Upper lobe of left lung (tissue), 6 donors: Measurements from ENCODE around the gene ROPN1L. TPM values are rescaled to one million over a fixed set of nuclear protein-coding genes. Genes with fewer than 3 reads are reported as not detected.
A peak's percentile ranks its signal among the peaks of the same experiment; 100 is the strongest.

ENCODE experiments used
- ATAC-seq, 2 donors: fragments of 200-7000 bp; cut with Tn5 transposase; one replicate each; pipeline ENCODE4 v1.9.1; 2022; ENCODE audit warnings: mild to moderate bottlenecking in 2 of 2, moderate library complexity in 2 of 2; ENCODE audit not compliant: low FRiP score in 2 of 2
- DNase-seq, 2 donors: peaks; one replicate each; pipeline ENCODE4 v3.0.0-alpha.2; 2019 to 2020
- H3K27ac ChIP-seq, 4 donors: fragments of 200-600 bp; sonication (generic); one replicate each; pipeline ENCODE4 v1.5.1; 2016 to 2019
- H3K27me3 ChIP-seq, 4 donors: fragments of 200-600 bp; sonication (generic); one replicate each; pipeline ENCODE4 v1.5.1; 2017 to 2019
- H3K36me3 ChIP-seq, 4 donors: fragments of 200-600 bp; sonication (generic); one replicate each; pipeline ENCODE4 v1.5.1; 2016 to 2019
- H3K4me1 ChIP-seq, 4 donors: fragments of 200-600 bp; sonication (generic); one replicate each; pipeline ENCODE4 v1.5.1; 2018 to 2019
- H3K4me3 ChIP-seq, 4 donors: fragments of 200-600 bp; sonication (generic); one replicate each; pipeline ENCODE4 v1.5.1; 2017 to 2019; ENCODE audit warnings: mild to moderate bottlenecking in 2 of 4, moderate library complexity in 1 of 4
- H3K9me3 ChIP-seq, 4 donors: fragments of 200-600 bp; sonication (generic); one replicate each; pipeline ENCODE4 v1.5.1; 2018 to 2019
- CTCF ChIP-seq, 6 experiments: fragments of 450-650 bp in 4 of 6; fragments of 200-600 bp in 2 of 6; sonication (generic) in 2 of 6; IDR thresholded peaks; one replicate each; pipeline ENCODE4 v1.5.1; 2016 to 2019; ENCODE audit warnings: antibody characterized with exemption in 6 of 6
- EP300 ChIP-seq, 4 donors: sonication (generic); formaldehyde crosslinking; IDR thresholded peaks; one replicate each; pipeline ENCODE4 v1.5.1; 2017; ENCODE audit warnings: antibody characterized with exemption in 4 of 4, control low read depth in 2 of 4
- POLR2A ChIP-seq, 4 donors: fragments of 450-650 bp; IDR thresholded peaks; one replicate each; pipeline ENCODE4 v1.5.1; 2016 to 2017; ENCODE audit warnings: antibody characterized with exemption in 4 of 4, mild to moderate bottlenecking in 2 of 4
- POLR2AphosphoS5 ChIP-seq, 2 donors: sonication (generic); formaldehyde crosslinking; IDR thresholded peaks; one replicate each; pipeline ENCODE4 v1.5.1; 2017; ENCODE audit warnings: antibody characterized with exemption in 2 of 2
- WGBS, 2 donors: methylation state at CpG; one replicate each; pipeline ENCODE4 v1.1.5; 2017 to 2018; 5-methylcytosine and 5-hydroxymethylcytosine counted together
- total RNA-seq, 6 donors: library from RNA; depleted of rRNA in 4 of 6; stranded (reverse); fragments of >200 nt in 4 of 6; gene quantifications; one replicate each; pipeline versions ENCODE4 v1.1.0 to v1.2.1, GENCODE V29; 2016 to 2021
- donor health status: DM: no; HTN: no; CAD: no; lungs with moderate emphysema.
- donor health status: DM: no; HTN: yes; CAD: no; lungs with severe emphysema.

The ROPN1L gene
- total RNA-seq, 6 donors from 2014 or later: 0.89 to 70.3 (median 13.6) TPM

- TF ChIP-seq CTCF (IDR thresholded peaks at IDR 0.05): no peak
- TF ChIP-seq POLR2AphosphoS5 (IDR thresholded peaks at IDR 0.05): no peak
- TF ChIP-seq POLR2A (IDR thresholded peaks at IDR 0.05): no peak
- TF ChIP-seq EP300 (IDR thresholded peaks at IDR 0.05): no peak
- no peak overlapping the region for H3K27ac ChIP-seq
- H3K27me3 ChIP-seq: no peaks in the 10 kb centered on the region
- no peak for DNase-seq
- no peaks in the 10 kb centered on the region for H3K9me3 ChIP-seq
- WGBS, 2 donors: 94 to 96% methylated on average over 8 of the region's 8 CpGs
- no peaks in the 10 kb centered on the region for H3K4me1 ChIP-seq
- peaks cover 25 to 78% (median 50%) of the 10 kb centered on the region in 4 donors for H3K36me3 ChIP-seq
- no peak for ATAC-seq
- H3K4me3 ChIP-seq: no peak overlapping the region
These were observed 9.3 kb upstream of the ROPN1L start for GRCh38 chr5:10432059-10433008.

GRCh38 chr5:10434392-10434791 is 7.3 kb upstream of the ROPN1L start:
- DNase-seq: no peak
- no peak overlapping the region for H3K4me3 ChIP-seq
- no peaks in the 10 kb centered on the region for H3K9me3 ChIP-seq
- H3K27ac ChIP-seq: no peak overlapping the region
- peaks cover 19 to 65% (median 37%) of the 10 kb centered on the region in 4 donors for H3K36me3 ChIP-seq
- no peak for ATAC-seq
- 58 to 61% methylated on average over 5 of the region's 5 CpGs for WGBS, 2 donors
- H3K27me3 ChIP-seq: no peaks in the 10 kb centered on the region
- H3K4me1 ChIP-seq: no peaks in the 10 kb centered on the region
- no peak for TF ChIP-seq EP300 (IDR thresholded peaks at IDR 0.05)
- TF ChIP-seq CTCF (IDR thresholded peaks at IDR 0.05): no peak
- no peak for TF ChIP-seq POLR2A (IDR thresholded peaks at IDR 0.05)
- TF ChIP-seq POLR2AphosphoS5 (IDR thresholded peaks at IDR 0.05): no peak

GRCh38 chr5:10438301-10438700 is 3.4 kb upstream of the ROPN1L start:
- Histone ChIP-seq H3K36me3 (peaks cover 5 to 26% (median 6%) of the 10 kb centered on the region in 4 donors), H3K4me1 (peaks cover 13 to 24% (median 19%) of the 10 kb centered on the region in 4 donors), H3K27ac (no peak overlapping the region), H3K9me3 (no peaks in the 10 kb centered on the region), H3K4me3 (no peak overlapping the region), H3K27me3 (no peaks in the 10 kb centered on the region)
- no peak for DNase-seq
- ATAC-seq: no peak
- no peak for TF ChIP-seq POLR2AphosphoS5 (IDR thresholded peaks at IDR 0.05)
- 65 to 89% methylated on average over 4 of the region's 4 CpGs for WGBS, 2 donors

GRCh38 chr5:10439692-10440091 is 2.0 kb upstream of the ROPN1L start:
- no peaks in the 10 kb centered on the region for H3K9me3 ChIP-seq
- no peak overlapping the region for H3K4me3 ChIP-seq
- no peak for ATAC-seq
- peaks cover 15 to 26% (median 23%) of the 10 kb centered on the region in 4 donors for H3K4me1 ChIP-seq
- 72 to 82% methylated on average over 4 of the region's 4 CpGs for WGBS, 2 donors
- H3K27ac ChIP-seq: no peak overlapping the region
- TF ChIP-seq POLR2AphosphoS5 (IDR thresholded peaks at IDR 0.05) (no peak), CTCF (IDR thresholded peaks at IDR 0.05) (no peak), EP300 (IDR thresholded peaks at IDR 0.05) (no peak), POLR2A (IDR thresholded peaks at IDR 0.05) (no peak)
- peaks cover 0 to 12% (median 0%) of the 10 kb centered on the region in 4 donors for H3K36me3 ChIP-seq
- H3K27me3 ChIP-seq: no peaks in the 10 kb centered on the region
- no peak for DNase-seq

GRCh38 chr5:10440367-10440990 is 1.2 kb upstream of the ROPN1L start:
- DNase-seq (no peak), ATAC-seq (no peak)
- no peaks in the 10 kb centered on the region for H3K27me3 ChIP-seq
- H3K4me3 ChIP-seq: peak overlapping the region in 3 of 4 donors; percentile 63 to 78 (median 70)
- TF ChIP-seq POLR2AphosphoS5 (IDR thresholded peaks at IDR 0.05) (no peak), CTCF (IDR thresholded peaks at IDR 0.05) (no peak), POLR2A (IDR thresholded peaks at IDR 0.05) (no peak), EP300 (IDR thresholded peaks at IDR 0.05) (no peak)
- H3K27ac ChIP-seq: peak overlapping the region in 1 of 4 donors; percentile 88
- H3K4me1 ChIP-seq: peaks cover 22 to 34% (median 30%) of the 10 kb centered on the region in 4 donors
- peaks cover 0 to 10% (median 0%) of the 10 kb centered on the region in 4 donors for H3K36me3 ChIP-seq
- no peaks in the 10 kb centered on the region for H3K9me3 ChIP-seq
- WGBS, 2 donors: 72 to 82% methylated on average over 16 of the region's 16 CpGs
